NT2/D1 (cell line): Measurements from ENCODE around the gene CARD19.

ENCODE experiments used
- SUZ12 ChIP-seq: IDR thresholded peaks from 2 replicates; pipeline ENCODE4 v1.6.1; 2011; ENCODE audit not compliant: insufficient read length, insufficient read depth; ENCODE audit errors: extremely low read depth
- YY1 ChIP-seq: IDR thresholded peaks from 2 replicates; pipeline ENCODE4 v1.6.1; 2011; ENCODE audit not compliant: insufficient read length, insufficient read depth
- ZNF274 ChIP-seq: IDR thresholded peaks from 2 replicates; pipeline ENCODE4 v1.6.1; 2011; ENCODE audit warnings: mild to moderate bottlenecking, low read depth, low read length

DNA sequence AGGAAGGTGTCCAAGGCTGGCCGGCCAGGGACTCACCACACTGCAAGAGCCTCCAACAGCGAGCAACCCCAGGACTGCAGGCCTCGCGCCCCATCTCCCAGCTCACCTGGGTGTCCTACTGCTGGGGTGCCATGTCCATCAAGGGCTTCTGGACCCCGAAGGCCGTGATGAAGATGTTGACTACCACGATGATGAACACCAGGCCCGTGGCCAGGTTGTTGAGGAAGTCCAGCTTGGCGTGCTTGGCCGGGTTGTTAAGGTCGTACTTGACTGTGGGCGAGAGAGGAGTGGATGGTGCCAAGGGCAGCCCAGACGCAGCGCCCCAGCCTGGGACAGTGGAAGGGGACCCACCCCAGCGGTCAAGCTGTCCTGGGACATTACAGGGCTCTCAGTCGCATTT, 28.8 kb downstream of the CARD19 start:
- TF ChIP-seq YY1 (no peak), ZNF274 (no peak), SUZ12 (no peak)
